WERI-Rb-1 (cell line): Measurements from ENCODE around the gene OPN3.

Experiments
- DNase-seq: peaks from one replicate; pipeline ENCODE4 v3.0.0-alpha.2; 2020
- H3K27ac ChIP-seq: fragments of 250-450 bp; sonication (Bioruptor Pico); 2 replicates; pipeline ENCODE4 v1.5.1; 2020; ENCODE audit warnings: mild to moderate bottlenecking, moderate library complexity
- H3K27me3 ChIP-seq: fragments of 250-450 bp; sonication (Bioruptor Pico); 2 replicates; pipeline ENCODE4 v1.5.1; 2021; ENCODE audit warnings: mild to moderate bottlenecking, low read depth, moderate library complexity; ENCODE audit not compliant: insufficient read depth, severe bottlenecking
- H3K36me3 ChIP-seq: fragments of 250-450 bp; sonication (Bioruptor Pico); 2 replicates; pipeline ENCODE4 v1.5.1; 2020; ENCODE audit warnings: mild to moderate bottlenecking, moderate library complexity
- H3K4me3 ChIP-seq: 2 replicates; pipeline ENCODE4 v1.5.1; 2011; ENCODE audit warnings: low read depth, mild to moderate bottlenecking, control low read depth, low read length
- H3K9me3 ChIP-seq: fragments of 250-450 bp; sonication (Bioruptor Pico); 2 replicates; pipeline ENCODE4 v1.5.1; 2021; ENCODE audit warnings: mild to moderate bottlenecking, moderate library complexity; ENCODE audit not compliant: severe bottlenecking
- CTCF ChIP-seq: IDR thresholded peaks from 2 replicates; pipeline ENCODE4 v1.5.1; 2011; ENCODE audit warnings: low read depth, mild to moderate bottlenecking, control low read depth, inconsistent platforms, low read length

The OPN3 gene

DNA sequence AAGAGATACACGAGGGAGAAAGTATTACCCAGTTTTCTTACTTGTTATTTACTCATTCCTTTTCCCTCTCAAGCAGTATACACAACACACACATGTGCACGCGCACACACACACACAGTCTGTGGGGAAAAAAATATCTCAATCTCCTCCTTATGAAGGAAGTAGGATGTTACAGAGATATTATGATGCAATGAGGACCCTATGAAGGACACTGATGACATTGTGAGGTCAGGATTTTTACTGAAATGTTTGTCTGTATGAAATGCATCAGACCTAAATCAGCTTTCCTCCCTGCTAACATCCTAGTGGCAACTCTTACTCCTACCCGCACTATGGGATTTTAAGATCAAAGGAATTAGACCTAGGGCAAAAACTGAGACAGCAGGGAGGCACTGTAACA lies 11.8 kb upstream of the OPN3 start, which contains the start of gene WDR64:
WDR64 (plus strand) TSS at position 270 of the 400 bp plus-strand sequence. CDS start 204 bp downstream, outside the sequence.
- Histone ChIP-seq H3K36me3 (no peaks in the 10 kb centered on the region), H3K27ac (no peak within 1 kb of the TSS), H3K9me3 (no peaks in the 10 kb centered on the region), H3K4me3 (no peak within 1 kb of the TSS), H3K27me3 (peaks cover 34% of the 10 kb centered on the region)
- no peak for DNase-seq
- TF ChIP-seq CTCF: no peak

DNA sequence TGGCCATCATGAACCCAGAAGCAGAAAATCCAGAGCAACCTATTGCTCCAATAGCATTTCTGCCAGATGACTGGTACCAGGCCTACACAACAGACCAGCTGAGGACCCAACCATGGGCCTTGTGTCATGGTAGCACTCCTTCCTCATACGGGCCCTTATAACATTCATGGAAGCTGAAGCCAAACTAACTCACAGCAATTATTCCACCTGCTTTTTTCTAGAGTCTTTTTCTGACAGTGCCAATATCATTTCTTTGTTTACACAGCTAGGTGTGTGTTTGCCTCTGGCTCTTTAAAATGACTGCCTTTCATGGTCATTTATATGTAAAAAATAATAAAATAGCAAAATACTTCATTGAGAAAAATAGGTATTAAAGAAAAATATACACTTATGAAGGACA lies 8.0 kb upstream of the OPN3 start:
- DNase-seq: no peak
- TF ChIP-seq CTCF: no peak
- Histone ChIP-seq H3K9me3 (peaks cover 2% of the 10 kb centered on the region), H3K27me3 (peaks cover 19% of the 10 kb centered on the region), H3K36me3 (no peaks in the 10 kb centered on the region), H3K27ac (no peak overlapping the region), H3K4me3 (no peak overlapping the region)

- peaks cover 3% of the 10 kb centered on the region for H3K9me3 ChIP-seq
- no peak overlapping the region for H3K27ac ChIP-seq
- peaks cover 14% of the 10 kb centered on the region for H3K27me3 ChIP-seq
- no peak for DNase-seq
- no peak for TF ChIP-seq CTCF
- H3K36me3 ChIP-seq: no peaks in the 10 kb centered on the region
- no peak overlapping the region for H3K4me3 ChIP-seq
Measured at GRCh38 chr1:241647658-241648057, 7.5 kb upstream of the OPN3 start.

DNA sequence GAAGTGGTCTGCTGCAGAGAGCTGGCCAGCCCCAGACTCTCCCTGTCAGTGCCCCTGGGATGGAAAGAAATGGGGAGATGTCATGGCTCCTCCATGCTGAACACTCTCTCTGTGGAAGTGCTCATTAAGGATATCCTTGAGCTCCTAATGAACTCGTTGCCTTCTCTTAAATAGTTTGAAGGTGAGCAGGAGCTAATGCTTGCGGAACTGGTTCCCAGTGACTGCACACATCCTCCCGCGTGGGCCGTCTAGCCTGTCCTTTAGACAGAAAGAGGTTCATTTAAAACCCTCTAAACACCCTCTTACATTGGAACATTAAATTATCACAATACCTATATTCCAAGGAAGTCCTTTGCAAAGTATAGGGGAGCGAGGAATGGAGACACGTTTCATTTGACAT lies 6.0 kb upstream of the OPN3 start:
- Histone ChIP-seq H3K36me3 (no peaks in the 10 kb centered on the region), H3K4me3 (no peak overlapping the region), H3K27me3 (peaks cover 4% of the 10 kb centered on the region), H3K9me3 (peaks cover 9% of the 10 kb centered on the region), H3K27ac (no peak overlapping the region)
- DNase-seq: no peak
- TF ChIP-seq CTCF: no peak

DNA sequence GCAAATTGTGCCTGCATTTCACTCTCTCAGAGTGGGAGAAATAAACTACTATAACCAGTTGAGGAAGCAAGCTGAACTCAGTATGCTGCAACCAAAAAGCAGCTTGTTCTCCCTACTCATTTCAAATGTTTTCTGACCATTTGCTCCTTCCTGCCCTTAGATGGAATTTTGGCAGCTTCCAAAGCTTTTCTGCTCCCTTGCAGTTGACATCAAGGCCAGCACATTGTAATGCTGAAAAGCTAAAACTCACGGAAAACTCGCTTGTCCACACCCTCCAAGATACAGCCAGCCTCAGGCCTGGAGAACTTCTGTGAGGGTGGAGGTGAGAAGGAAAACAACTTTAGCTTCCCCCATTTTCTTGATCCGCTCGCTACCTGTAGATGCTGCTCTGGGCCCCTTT lies 5.0 kb upstream of the OPN3 start:
- no peak overlapping the region for H3K27ac ChIP-seq
- no peak for TF ChIP-seq CTCF
- no peak overlapping the region for H3K4me3 ChIP-seq
- H3K9me3 ChIP-seq: peaks cover 16% of the 10 kb centered on the region
- H3K27me3 ChIP-seq: peaks cover 4% of the 10 kb centered on the region
- H3K36me3 ChIP-seq: no peaks in the 10 kb centered on the region
- no peak for DNase-seq

DNA sequence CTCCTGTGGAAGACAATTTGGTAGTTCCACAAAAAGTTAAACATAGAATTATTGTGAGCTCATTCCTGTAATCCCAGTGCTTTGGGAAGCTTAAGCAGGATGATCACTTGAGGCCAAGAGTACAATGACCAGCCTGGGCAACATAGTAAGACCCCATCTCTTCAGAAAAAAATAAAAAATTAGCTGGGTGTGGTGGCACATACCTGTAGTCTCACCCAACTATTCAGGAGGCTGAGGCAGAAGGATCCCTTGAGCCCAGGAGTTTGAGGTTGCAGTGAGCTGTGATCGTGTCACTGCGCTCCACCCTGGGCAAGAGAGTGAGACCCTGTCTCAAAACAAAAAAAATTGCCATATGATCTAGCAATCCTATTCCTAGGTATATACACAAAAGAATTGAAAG lies 4.1 kb upstream of the OPN3 start:
- H3K9me3 ChIP-seq: peaks cover 16% of the 10 kb centered on the region
- H3K36me3 ChIP-seq: no peaks in the 10 kb centered on the region
- no peak overlapping the region for H3K4me3 ChIP-seq
- DNase-seq: no peak
- no peak overlapping the region for H3K27ac ChIP-seq
- H3K27me3 ChIP-seq: no peaks in the 10 kb centered on the region
- no peak for TF ChIP-seq CTCF
